ENCODE measurements around the gene CRTC1. TPM values are rescaled to one million over a fixed set of nuclear protein-coding genes. Genes with fewer than 3 reads are reported as not detected.

CRTC1 gene, protein sequence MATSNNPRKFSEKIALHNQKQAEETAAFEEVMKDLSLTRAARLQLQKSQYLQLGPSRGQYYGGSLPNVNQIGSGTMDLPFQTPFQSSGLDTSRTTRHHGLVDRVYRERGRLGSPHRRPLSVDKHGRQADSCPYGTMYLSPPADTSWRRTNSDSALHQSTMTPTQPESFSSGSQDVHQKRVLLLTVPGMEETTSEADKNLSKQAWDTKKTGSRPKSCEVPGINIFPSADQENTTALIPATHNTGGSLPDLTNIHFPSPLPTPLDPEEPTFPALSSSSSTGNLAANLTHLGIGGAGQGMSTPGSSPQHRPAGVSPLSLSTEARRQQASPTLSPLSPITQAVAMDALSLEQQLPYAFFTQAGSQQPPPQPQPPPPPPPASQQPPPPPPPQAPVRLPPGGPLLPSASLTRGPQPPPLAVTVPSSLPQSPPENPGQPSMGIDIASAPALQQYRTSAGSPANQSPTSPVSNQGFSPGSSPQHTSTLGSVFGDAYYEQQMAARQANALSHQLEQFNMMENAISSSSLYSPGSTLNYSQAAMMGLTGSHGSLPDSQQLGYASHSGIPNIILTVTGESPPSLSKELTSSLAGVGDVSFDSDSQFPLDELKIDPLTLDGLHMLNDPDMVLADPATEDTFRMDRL
- 2.4 and 9.1 TPM in 2 replicates for total RNA-seq (2011; cell fraction: chromatin; rRNA removed; ENCODE audit: low replicate concordance)
- 4.7 and 4.8 TPM in 2 replicates for total RNA-seq (2011; cell fraction: nucleolus; rRNA removed)
- total RNA-seq (2011; cell fraction: nucleoplasm; rRNA removed), result 3.3 and 3.7 TPM in 2 replicates
- total RNA-seq (2014; rRNA removed) (1.5 and 1.6 TPM in 2 replicates), total RNA-seq (2014; rRNA removed; fragmentation: Illumina TruSeq; extraction: Trizol) (0.25 and 0.29 TPM in 2 replicates), total RNA-seq (2015; rRNA removed; fragmentation: Illumina TruSeq; extraction: Trizol) (0.83 and 1.3 TPM in 2 replicates), total RNA-seq (2021) (3.8 and 4.3 TPM in 2 replicates), polyA plus RNA-seq (2011; rRNA removed) (0.36 and 0.47 TPM in 2 replicates), polyA plus RNA-seq (2014; fragmentation: Illumina TruSeq; extraction: Trizol) (1.2 and 1.7 TPM in 2 replicates), polyA plus RNA-seq (2014; fragmentation: Nextera tagmentation; extraction: Ambion mirVana) (not detected), polyA plus RNA-seq (2014; rRNA removed) (1.8 and 2.1 TPM in 2 replicates), polyA minus RNA-seq (2011; rRNA and poly(A)+ RNA removed) (0.15 and 0.49 TPM in 2 replicates), Bru-seq, nascent RNA (percentile 46 among the genes with signal in this experiment), BruChase-seq, experiment 1, labeled RNA remaining after a 2-hour chase (percentile 53 among the genes with signal in this experiment), BruChase-seq, experiment 2, labeled RNA remaining after a 6-hour chase (percentile 54 among the genes with signal in this experiment)
- polyA plus RNA-seq (2011; cell fraction: cytosol; rRNA removed), result 0.37 and 0.76 TPM in 2 replicates
- polyA plus RNA-seq (2011; cell fraction: nucleus; rRNA removed), result 3.5 and 10.4 TPM in 2 replicates
- polyA plus RNA-seq (2012), result 2.9 and 5.1 TPM in 2 replicates
- polyA minus RNA-seq (2011; cell fraction: cytosol; rRNA and poly(A)+ RNA removed), result 0.48 TPM in 1 of 2 replicates, not detected in the other
- 1.9 and 3.4 TPM in 2 replicates for polyA minus RNA-seq (2011; cell fraction: nucleus; rRNA and poly(A)+ RNA removed)
- long read RNA-seq, experiment 1, partial matches to known transcripts, result 1 of 10 reads
- long read RNA-seq, experiment 1, other reads (novel, unspliced or antisense), result 9 of 10 reads
- long read RNA-seq, experiment 2, partial matches to known transcripts, result 0 of 5 reads
- long read RNA-seq, experiment 2, other reads (novel, unspliced or antisense), result 5 of 5 reads
- long read RNA-seq, experiment 3, partial matches to known transcripts, result 0 of 1 reads
- long read RNA-seq, experiment 3, other reads (novel, unspliced or antisense), result 1 of 1 reads

- H3K9me1 ChIP-seq (ENCODE audit: control insufficient read depth, insufficient read depth, low read length), result no peaks in the 10 kb centered on the region
- POLR2A ChIA-PET, result interaction anchor here (0.6 to 0.7 kb wide), 3 partner anchors 23 to 149 kb away, joined by 3 to 4 read pairs (median 4); no protein-coding TSS in a partner anchor
- DNase-seq (ENCODE audit: extremely low read depth in 1 of 4, low spot score in 3 of 4), result peak; percentile 91 to 100 (median 99)
- in situ Hi-C loops (cut with MboI) (no loop called here), intact Hi-C loops (cut with micrococcal nuclease) (no loop called here)
- CTCF ChIA-PET (ENCODE audit: low intra/inter-chr PET ratio), result no interaction called here
- no peaks in the 10 kb centered on the region for H3K36me3 ChIP-seq (ENCODE audit: control insufficient read depth, insufficient read depth, low read length)
- peaks cover 10 to 34% of the 10 kb centered on the region in 2 experiments; a peak in 4 of 5 replicates for H3K4me1 ChIP-seq (replicated peaks in 1 of 2; ENCODE audit: control insufficient read depth in 2 of 2, insufficient read depth in 2 of 2, low read length in 2 of 2)
- TSS peak; percentile 59 for BruUV-seq (replicated peaks)
- H3K4me3 ChIP-seq, result peak within 1 kb of the TSS; percentile 42
- peak; percentile 86 for ATAC-seq
- no peaks in the 10 kb centered on the region for H3K9me3 ChIP-seq (replicated peaks; ENCODE audit: control insufficient read depth, insufficient read depth, low read depth, low read length)
- H4K20me1 ChIP-seq (replicated peaks; ENCODE audit: control insufficient read depth, insufficient read depth, low read length), result peaks cover 9% of the 10 kb centered on the region; the same call in 1 of the 2 replicates
- H3K27me3 ChIP-seq (ENCODE audit: control insufficient read depth in 2 of 2, insufficient read depth in 2 of 2, low read length in 2 of 2), result no peaks in the 10 kb centered on the region
- peak within 1 kb of the TSS; percentile 93 for H3K4me2 ChIP-seq (ENCODE audit: insufficient read depth, low read length)
- peak within 1 kb of the TSS; percentile 100 for H2AFZ ChIP-seq (ENCODE audit: low read depth, low read length)
- H3K79me2 ChIP-seq (ENCODE audit: control insufficient read depth, insufficient read depth, low read length), result peaks cover 19% of the 10 kb centered on the region
- peak within 1 kb of the TSS; percentile 63 to 91 for H3K9ac ChIP-seq (ENCODE audit: insufficient read depth in 1 of 2, low read depth in 2 of 2, low read length in 2 of 2)
- peak within 1 kb of the TSS; percentile 75; the same call in 2 of the 3 replicates for H3K27ac ChIP-seq (ENCODE audit: extremely low read depth, low read depth, low read length)
- peak; percentile 86 for FAIRE-seq
- 2% methylated on average over 32 of the region's 93 CpGs for WGBS (ENCODE audit: insufficient coverage, low coverage, missing lambda C conversion rate)
- TF ChIP-seq CC2D1A (IDR thresholded peaks at IDR 0.05) (peak; percentile 10; the same call in 1 of the 2 replicates), POLR2G (IDR thresholded peaks at IDR 0.05; ENCODE audit: low read depth, low read length) (peak; percentile 83), ATF7 (IDR thresholded peaks at IDR 0.05) (peak; percentile 52; the same call in 1 of the 2 replicates), HDGF (IDR thresholded peaks at IDR 0.05) (no peak), SNRNP70 (optimal IDR thresholded peaks at IDR 0.05; ENCODE audit: low read depth, low read length) (no peak), ZBTB2 (IDR thresholded peaks at IDR 0.05) (peak; percentile 18; the same call in 1 of the 2 replicates), ZBTB43 (CRISPR knock-in tag; IDR thresholded peaks at IDR 0.05) (no peak)
- TF ChIP-seq, protein P1, sequence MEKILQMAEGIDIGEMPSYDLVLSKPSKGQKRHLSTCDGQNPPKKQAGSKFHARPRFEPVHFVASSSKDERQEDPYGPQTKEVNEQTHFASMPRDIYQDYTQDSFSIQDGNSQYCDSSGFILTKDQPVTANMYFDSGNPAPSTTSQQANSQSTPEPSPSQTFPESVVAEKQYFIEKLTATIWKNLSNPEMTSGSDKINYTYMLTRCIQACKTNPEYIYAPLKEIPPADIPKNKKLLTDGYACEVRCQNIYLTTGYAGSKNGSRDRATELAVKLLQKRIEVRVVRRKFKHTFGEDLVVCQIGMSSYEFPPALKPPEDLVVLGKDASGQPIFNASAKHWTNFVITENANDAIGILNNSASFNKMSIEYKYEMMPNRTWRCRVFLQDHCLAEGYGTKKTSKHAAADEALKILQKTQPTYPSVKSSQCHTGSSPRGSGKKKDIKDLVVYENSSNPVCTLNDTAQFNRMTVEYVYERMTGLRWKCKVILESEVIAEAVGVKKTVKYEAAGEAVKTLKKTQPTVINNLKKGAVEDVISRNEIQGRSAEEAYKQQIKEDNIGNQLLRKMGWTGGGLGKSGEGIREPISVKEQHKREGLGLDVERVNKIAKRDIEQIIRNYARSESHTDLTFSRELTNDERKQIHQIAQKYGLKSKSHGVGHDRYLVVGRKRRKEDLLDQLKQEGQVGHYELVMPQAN (IDR thresholded peaks at IDR 0.05; ENCODE audit: borderline replicate concordance), result 0 out of 2 replicates have a peak, but pooled peaks have one; percentile 12
These were observed at the start of gene CRTC1 for GRCh38 chr19:18683109-18683957. TSS of gene CRTC1 (plus strand) at chr19:18683680. CDS start at chr19:18683703, 23 bp downstream.

All from K562 (cell line).